Prostate gland (tissue), 2 donors: ENCODE data around the gene SLC35D2. TPM values are rescaled to one million over a fixed set of nuclear protein-coding genes. Genes with fewer than 3 reads are reported as not detected.

Experiments used
- DNase-seq: peaks from one replicate; pipeline ENCODE4 v3.0.0-alpha.2; 2019; ENCODE audit warnings: low spot score
- H3K27ac ChIP-seq, 2 donors: fragments of 200-600 bp; sonication (generic); 2 replicates each; pipeline ENCODE4 v1.5.1; 2017 to 2019
- H3K27me3 ChIP-seq: fragments of 200-600 bp; sonication (generic); replicated peaks from 2 replicates; pipeline ENCODE4 v1.5.1; 2019; ENCODE audit not compliant: insufficient read depth
- H3K36me3 ChIP-seq, 2 donors: fragments of 200-600 bp; sonication (generic); 1 replicate in 1 of 2; 2 replicates in 1 of 2; pipeline versions ENCODE4 v1.5.1 to v1.8.1; 2017 to 2019
- H3K4me1 ChIP-seq: fragments of 200-600 bp; sonication (generic); replicated peaks from 2 replicates; pipeline ENCODE4 v1.5.1; 2019
- H3K4me3 ChIP-seq, 2 donors: fragments of 200-600 bp; sonication (generic); 2 replicates each; pipeline ENCODE4 v1.5.1; 2017 to 2019
- H3K9me3 ChIP-seq: fragments of 200-600 bp; sonication (generic); 2 replicates; pipeline ENCODE4 v1.5.1; 2017
- POLR2A ChIP-seq: fragments of 450-650 bp; IDR thresholded peaks from one replicate; pipeline ENCODE4 v1.6.1; 2016; ENCODE audit warnings: antibody characterized with exemption, mild to moderate bottlenecking
- POLR2AphosphoS5 ChIP-seq: sonication (generic); formaldehyde crosslinking; IDR thresholded peaks from one replicate; pipeline ENCODE4 v1.6.1; 2017; ENCODE audit warnings: antibody characterized with exemption
- WGBS: methylation state at CpG from one replicate; pipeline ENCODE4 v1.1.5; 2018; 5-methylcytosine and 5-hydroxymethylcytosine counted together
- intact Hi-C: fragments of 100-400 bp; cut with DNase I; formaldehyde crosslinking; loops from one replicate; pipeline ENCODE4 v1.14.2; 2022
- total RNA-seq, 2 donors: library from RNA; depleted of rRNA; stranded (reverse); fragments of >200 nt; gene quantifications; one replicate each; pipeline ENCODE4 v1.1.0, GENCODE V29; 2016
- TF ChIP-seq, protein P1 (sequence below), 4 experiments: fragments of 200-600 bp in 2 of 4; fragments of 450-650 bp in 2 of 4; sonication (generic) in 2 of 4; IDR thresholded peaks; 1 replicate in 3 of 4; 2 replicates in 1 of 4; pipeline ENCODE4 v1.5.1; 2016 to 2019; ENCODE audit warnings: antibody characterized with exemption in 4 of 4, mild to moderate bottlenecking in 2 of 4, moderate library complexity in 2 of 4

SLC35D2 gene
- total RNA-seq, 2 donors from 2014 or later, result 27.4 to 29.7 TPM

DNA sequence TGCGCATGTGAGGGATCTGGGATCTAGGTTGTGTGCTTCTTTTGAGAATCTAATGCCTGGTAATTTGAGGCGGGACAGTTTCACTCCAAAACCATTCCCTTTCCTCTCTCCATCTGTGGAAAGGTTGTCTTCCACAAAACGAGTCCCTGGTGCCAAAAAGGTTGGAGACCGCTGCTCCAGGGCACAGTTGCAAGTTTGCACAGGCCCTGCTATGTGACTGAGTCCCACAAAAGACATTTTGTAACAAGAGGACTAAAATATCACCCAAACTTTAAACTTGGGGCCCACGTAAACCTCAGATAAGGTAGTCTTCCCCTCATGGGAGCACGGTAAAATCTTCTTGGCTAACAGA is 40.5 kb upstream of the SLC35D2 start:
- TF ChIP-seq, protein P1, sequence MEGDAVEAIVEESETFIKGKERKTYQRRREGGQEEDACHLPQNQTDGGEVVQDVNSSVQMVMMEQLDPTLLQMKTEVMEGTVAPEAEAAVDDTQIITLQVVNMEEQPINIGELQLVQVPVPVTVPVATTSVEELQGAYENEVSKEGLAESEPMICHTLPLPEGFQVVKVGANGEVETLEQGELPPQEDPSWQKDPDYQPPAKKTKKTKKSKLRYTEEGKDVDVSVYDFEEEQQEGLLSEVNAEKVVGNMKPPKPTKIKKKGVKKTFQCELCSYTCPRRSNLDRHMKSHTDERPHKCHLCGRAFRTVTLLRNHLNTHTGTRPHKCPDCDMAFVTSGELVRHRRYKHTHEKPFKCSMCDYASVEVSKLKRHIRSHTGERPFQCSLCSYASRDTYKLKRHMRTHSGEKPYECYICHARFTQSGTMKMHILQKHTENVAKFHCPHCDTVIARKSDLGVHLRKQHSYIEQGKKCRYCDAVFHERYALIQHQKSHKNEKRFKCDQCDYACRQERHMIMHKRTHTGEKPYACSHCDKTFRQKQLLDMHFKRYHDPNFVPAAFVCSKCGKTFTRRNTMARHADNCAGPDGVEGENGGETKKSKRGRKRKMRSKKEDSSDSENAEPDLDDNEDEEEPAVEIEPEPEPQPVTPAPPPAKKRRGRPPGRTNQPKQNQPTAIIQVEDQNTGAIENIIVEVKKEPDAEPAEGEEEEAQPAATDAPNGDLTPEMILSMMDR (IDR thresholded peaks at IDR 0.05), result no peak
- TF ChIP-seq POLR2A, result no peak
- no peak for TF ChIP-seq POLR2AphosphoS5
- Histone ChIP-seq H3K36me3 (no peaks in the 10 kb centered on the region), H3K27me3 (no peaks in the 10 kb centered on the region), H3K4me3 (no peak overlapping the region), H3K9me3 (no peaks in the 10 kb centered on the region), H3K27ac (no peak overlapping the region), H3K4me1 (no peaks in the 10 kb centered on the region)
- peak; percentile 15 for DNase-seq
- 47% methylated on average over 6 of the region's 6 CpGs for WGBS
- intact Hi-C loops, result no loop called here

DNA sequence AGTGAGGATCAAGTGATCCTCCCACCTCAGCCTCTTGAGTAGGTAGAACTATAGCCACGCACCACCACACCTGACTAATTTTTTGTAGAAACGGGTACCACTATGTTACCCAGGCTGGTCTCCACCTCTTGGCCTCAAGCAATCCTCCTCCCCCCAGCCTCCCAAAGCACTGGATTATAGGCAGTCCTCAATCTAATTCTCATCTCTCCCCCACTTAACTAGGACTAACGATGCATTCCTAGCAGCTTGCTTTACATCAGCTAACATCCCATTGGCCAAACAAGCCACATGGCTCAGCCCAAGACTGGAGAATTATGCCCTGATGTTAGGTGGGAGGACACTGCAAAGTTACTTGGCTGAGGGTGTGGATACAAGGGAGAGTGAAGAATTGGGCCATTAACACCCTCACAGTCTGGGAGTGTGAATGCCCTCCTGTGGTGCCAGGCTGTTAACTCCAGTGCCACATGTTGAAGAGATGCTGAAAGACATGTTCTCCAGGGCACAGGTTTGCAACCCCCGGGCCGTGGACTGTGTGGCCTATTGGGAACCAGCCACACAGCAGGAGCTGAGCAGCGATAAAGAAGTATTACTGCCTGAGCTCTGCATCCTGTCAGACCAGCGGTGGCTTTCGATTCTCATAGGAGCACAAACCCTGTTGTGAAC is 39.9 kb upstream of the SLC35D2 start:
- Histone ChIP-seq H3K27me3 (no peaks in the 10 kb centered on the region), H3K9me3 (no peaks in the 10 kb centered on the region), H3K4me3 (no peak overlapping the region), H3K36me3 (no peaks in the 10 kb centered on the region), H3K27ac (no peak overlapping the region), H3K4me1 (no peaks in the 10 kb centered on the region)
- 75% methylated on average over 5 of the region's 8 CpGs for WGBS
- intact Hi-C loops, result no loop called here
- no peak for DNase-seq
- TF ChIP-seq POLR2AphosphoS5, result no peak
- TF ChIP-seq, protein P1 (IDR thresholded peaks at IDR 0.05), result no peak
- TF ChIP-seq POLR2A, result no peak

DNA sequence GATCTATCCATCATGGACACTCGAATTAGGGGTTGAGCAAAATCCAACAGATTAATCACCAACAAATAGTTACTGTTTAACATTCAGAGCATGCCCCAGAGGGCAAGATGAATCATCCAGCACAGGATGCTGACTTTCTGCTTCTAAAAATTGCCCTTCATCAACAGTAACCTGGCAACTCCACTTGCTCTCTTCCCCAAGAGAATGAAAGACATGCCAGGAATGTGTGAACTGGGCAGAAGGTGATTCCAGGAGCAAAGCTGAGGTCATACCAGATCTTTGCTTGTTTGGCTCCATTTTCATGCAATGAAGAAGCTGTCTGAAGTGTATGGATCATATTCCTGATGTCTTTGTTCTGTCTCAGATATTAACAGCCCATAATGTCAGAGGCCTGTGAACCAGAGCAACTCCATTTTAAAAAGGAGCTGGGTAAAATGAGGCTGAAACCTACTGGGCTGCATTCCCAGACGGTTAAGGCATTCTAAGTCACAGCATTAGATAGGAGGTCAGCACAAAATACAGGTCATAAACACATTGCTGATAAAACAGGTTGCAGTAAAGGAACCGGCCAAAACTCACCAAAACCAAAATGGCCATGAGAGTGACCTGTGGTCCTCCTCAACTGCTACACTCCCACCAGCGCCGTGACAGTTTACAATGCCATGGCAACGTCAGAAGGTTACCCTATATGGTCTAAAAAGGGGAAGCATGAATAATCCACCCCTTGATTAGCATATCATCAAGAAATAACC is 37.1 kb upstream of the SLC35D2 start:
- TF ChIP-seq POLR2AphosphoS5, result peak; percentile 58
- no peak for TF ChIP-seq POLR2A
- intact Hi-C loops, result no loop called here
- Histone ChIP-seq H3K4me3 (no peak overlapping the region), H3K36me3 (no peaks in the 10 kb centered on the region), H3K4me1 (peaks cover 5% of the 10 kb centered on the region), H3K27ac (no peak overlapping the region), H3K9me3 (no peaks in the 10 kb centered on the region), H3K27me3 (no peaks in the 10 kb centered on the region)
- no peak for DNase-seq
- WGBS, result 53% methylated on average over 6 of the region's 6 CpGs

DNA sequence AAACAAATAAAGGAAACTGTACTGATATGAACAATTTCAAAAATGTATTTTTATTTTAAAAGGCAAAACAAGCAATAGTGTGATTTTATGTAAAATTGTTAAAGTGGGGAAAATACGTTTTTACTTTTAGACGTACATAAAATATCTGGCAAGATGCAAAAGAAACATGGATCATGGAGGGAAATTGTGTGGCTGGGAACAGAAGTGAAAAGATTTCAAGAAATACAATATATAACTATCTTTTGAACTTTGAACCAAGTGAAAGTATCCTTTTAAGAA is 36.1 kb upstream of the SLC35D2 start:
- TF ChIP-seq, protein P1 (IDR thresholded peaks at IDR 0.05), result no peak
- Histone ChIP-seq H3K36me3 (no peaks in the 10 kb centered on the region), H3K9me3 (no peaks in the 10 kb centered on the region), H3K27ac (peak overlapping the region; percentile 97 to 99), H3K27me3 (no peaks in the 10 kb centered on the region), H3K4me1 (peaks cover 5% of the 10 kb centered on the region), H3K4me3 (peak overlapping the region; percentile 75 to 77)
- intact Hi-C loops, result loop anchor here (2.0 to 5.0 kb wide), 2 partner anchors 33 to 235 kb away; partner anchors contain the start of genes HABP4 and PRXL2C
- no peak for DNase-seq
- 54% methylated on average over 2 of the region's 2 CpGs for WGBS

DNA sequence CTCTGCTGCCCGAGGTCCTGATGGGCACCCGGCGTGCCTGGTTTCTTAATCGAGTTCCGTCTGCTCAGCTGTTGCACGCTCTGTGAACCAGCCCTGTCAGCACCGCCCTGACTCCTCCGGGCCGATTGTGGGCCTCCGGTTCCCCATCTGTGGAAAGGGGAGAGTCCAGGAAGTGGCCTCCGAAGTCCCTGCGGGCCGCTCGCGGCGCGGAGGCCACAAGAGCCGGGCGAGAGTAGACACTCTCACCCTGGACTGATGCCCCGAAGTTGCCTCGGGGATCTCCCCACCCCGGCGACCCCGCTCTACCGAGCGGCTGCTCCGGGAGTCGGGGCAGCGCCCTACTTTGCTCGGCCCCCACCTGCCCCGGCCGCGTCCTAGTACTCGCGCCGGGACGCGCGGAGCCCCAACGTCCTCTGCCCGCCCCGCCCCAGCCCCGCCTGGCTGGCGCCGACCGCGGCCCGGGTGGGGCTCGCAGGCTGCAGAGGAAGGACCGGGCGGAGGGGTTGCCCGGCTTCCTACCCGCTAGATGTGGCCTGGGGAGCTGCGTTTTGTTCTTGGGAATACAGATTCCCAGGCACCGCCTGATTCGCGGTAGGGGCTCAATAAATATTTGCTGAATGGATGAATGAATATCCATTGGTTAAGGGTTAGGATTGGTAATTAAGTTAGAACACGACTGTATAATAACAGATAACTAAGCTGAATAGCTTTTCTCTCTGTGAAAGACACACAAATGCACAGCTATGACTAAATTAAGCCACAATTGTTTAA is 35.6 kb upstream of the SLC35D2 start:
- H3K27me3 ChIP-seq, result no peaks in the 10 kb centered on the region
- TF ChIP-seq POLR2A, result peak; percentile 44
- TF ChIP-seq, protein P1 (IDR thresholded peaks at IDR 0.05), result peak in 1 of 4 experiments; percentile 8
- TF ChIP-seq POLR2AphosphoS5, result no peak
- peak; percentile 44 for DNase-seq
- no peaks in the 10 kb centered on the region for H3K36me3 ChIP-seq
- intact Hi-C loops, result loop anchor here (2.0 to 5.0 kb wide), 2 partner anchors 33 to 236 kb away; partner anchors contain the start of genes HABP4 and PRXL2C
- H3K27ac ChIP-seq, result peak overlapping the region; percentile 97 to 99
- H3K4me3 ChIP-seq, result peak overlapping the region; percentile 75 to 77
- H3K4me1 ChIP-seq, result peaks cover 5% of the 10 kb centered on the region
- under 1% methylated on average over 51 of the region's 58 CpGs for WGBS
- no peaks in the 10 kb centered on the region for H3K9me3 ChIP-seq
